Stimulated activated CD8-positive, alpha-beta memory T cell treated with anti-CD3 and anti-CD28 coated beads, Interleukin-7, amount 100 ng/mL, for 4 hours (primary cell): ENCODE data around the gene TRIM54.
A peak's percentile ranks its signal among the peaks of the same experiment; 100 is the strongest.

Source experiments
- DNase-seq, 2 donors: peaks; one replicate each; pipeline ENCODE4 v3.0.0-alpha.2; 2020; ENCODE audit warnings: low read depth in 2 of 2

TRIM54 gene

DNA sequence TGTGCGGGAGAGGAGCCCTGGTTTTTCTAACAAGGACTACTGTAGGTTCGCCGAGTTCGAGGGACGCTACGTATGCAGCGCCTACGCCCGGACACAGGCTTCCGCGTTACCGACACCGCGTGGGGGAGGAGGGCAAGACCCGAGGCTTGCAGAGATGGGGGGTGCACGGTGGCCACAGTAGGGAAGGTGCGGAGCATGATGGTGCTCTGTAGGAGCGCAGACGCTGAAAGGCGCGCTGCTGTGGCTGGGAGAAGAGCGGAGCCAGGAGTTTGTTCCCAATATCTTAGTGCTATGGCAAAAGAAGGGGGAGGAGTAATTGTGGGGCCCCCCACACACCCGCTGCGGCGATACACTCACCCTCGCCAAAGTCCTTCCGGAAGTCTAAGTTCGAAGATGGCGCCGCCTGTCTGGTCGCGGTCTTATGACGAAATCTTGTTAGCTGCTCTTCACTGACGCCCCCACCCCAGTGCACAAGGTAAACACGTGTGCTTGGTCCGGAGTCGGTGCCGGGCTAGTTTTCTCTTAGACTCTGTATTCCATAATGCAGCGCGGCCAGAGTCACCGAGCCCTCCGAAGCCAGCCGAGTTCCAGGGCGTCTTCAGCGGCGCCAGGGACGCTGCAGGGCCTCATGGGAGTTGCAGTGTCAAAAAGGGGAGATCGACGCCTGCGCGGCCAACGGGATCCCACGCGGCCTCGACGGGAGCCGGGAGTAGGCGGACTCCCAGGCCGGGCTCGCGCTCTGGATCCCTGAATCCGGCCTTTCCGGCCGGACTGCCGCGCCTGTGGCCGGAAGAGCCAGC lies 74.4 kb downstream of the TRIM54 start, which contains the start of gene GTF3C2:
Gene GTF3C2, minus strand, starts transcription at position 383 of the 800 bp plus-strand sequence. CDS start 13,210 bp downstream, outside the sequence.
- DNase-seq: peak; percentile 90 to 93
